Activated T-helper 1 cell treated with anti-CD3 and anti-CD28 coated beads, Interleukin-2, amount 50 U/mL, for 16 hours (primary cell): ENCODE measurements around the gene KRTAP10-2.
"Not testable (repeated sequence)": the region's sequence is repeated elsewhere in the genome, so short reads cannot be mapped to it uniquely, and the experiment has no call there.

ENCODE experiments used
- DNase-seq, 2 donors: peaks; one replicate each; pipeline ENCODE4 v3.0.0-alpha.2; 2020; ENCODE audit warnings: low read depth in 1 of 2, low spot score in 1 of 2

KRTAP10-2 gene

GRCh38 chr21:44568261-44568660 is 17.0 kb upstream of the KRTAP10-2 start:
- DNase-seq = no peak

- no peak for DNase-seq
These were observed 16.3 kb upstream of the KRTAP10-2 start for GRCh38 chr21:44567481-44568171.

GRCh38 chr21:44566403-44566802 is 15.1 kb upstream of the KRTAP10-2 start:
- DNase-seq = no peak

- no peak for DNase-seq
These were observed 13.7 kb upstream of the KRTAP10-2 start for GRCh38 chr21:44564886-44565598.

- no peak for DNase-seq
These were observed 12.8 kb upstream of the KRTAP10-2 start for GRCh38 chr21:44564099-44564498.

GRCh38 chr21:44558695-44559094 is 7.4 kb upstream of the KRTAP10-2 start, which contains the start of gene KRTAP10-3:
KRTAP10-3 (minus strand) TSS chr21:44558795; CDS start chr21:44558715, 80 bp downstream.
- no peak for DNase-seq

GRCh38 chr21:44558329-44558675 is 7.0 kb upstream of the KRTAP10-2 start:
- not testable (repeated sequence) for DNase-seq

GRCh38 chr21:44557491-44558328 is 6.4 kb upstream of the KRTAP10-2 start:
- no peak for DNase-seq

- DNase-seq = no peak
These were observed 5.6 kb upstream of the KRTAP10-2 start for GRCh38 chr21:44556879-44557278.

- DNase-seq = no peak
These were observed 4.0 kb upstream of the KRTAP10-2 start for GRCh38 chr21:44555200-44555875.

- DNase-seq = no peak
These were observed 1.4 kb upstream of the KRTAP10-2 start for GRCh38 chr21:44552681-44553080.

- DNase-seq = no peak
These were observed 831 bp upstream of the KRTAP10-2 start for GRCh38 chr21:44552136-44552535.

- DNase-seq = no peak
These were observed 498 bp downstream of the KRTAP10-2 start for GRCh38 chr21:44550807-44551206.

- not testable (repeated sequence) for DNase-seq
These were observed 1.0 kb downstream of the KRTAP10-2 start for GRCh38 chr21:44550285-44550684.

GRCh38 chr21:44549525-44550211 is 1.6 kb downstream of the KRTAP10-2 start:
- no peak for DNase-seq

- no peak for DNase-seq
These were observed 2.4 kb downstream of the KRTAP10-2 start for GRCh38 chr21:44548922-44549321.

- DNase-seq = no peak
These were observed 2.9 kb downstream of the KRTAP10-2 start for GRCh38 chr21:44548381-44548780.

GRCh38 chr21:44547656-44548331 is 3.5 kb downstream of the KRTAP10-2 start:
- DNase-seq = no peak

- DNase-seq = no peak
These were observed 6.7 kb downstream of the KRTAP10-2 start for GRCh38 chr21:44544566-44544965.

- DNase-seq = no peak
These were observed 8.6 kb downstream of the KRTAP10-2 start for GRCh38 chr21:44542716-44543115.
